Measurements from ENCODE around the gene HOOK2. TPM values are rescaled to one million over a fixed set of nuclear protein-coding genes. Genes with fewer than 3 reads are reported as not detected.

HOOK2 gene
- total RNA-seq, 1 experiment from 2014 or later = 74.2 TPM

GRCh38 chr19:12778905-12779161 is 3.5 kb upstream of the HOOK2 start:
- no peaks in the 10 kb centered on the region for H3K27me3 Mint-ChIP-seq (ENCODE audit: insufficient read depth, unreplicated experiment)
- intact Hi-C loops (cut with micrococcal nuclease; ENCODE audit: unreplicated experiment) = loop anchor here (5.0 kb wide), 1 partner anchor 57 kb away; the partner anchor contains the start of gene TNPO2
- BruUV-seq (replicated peaks) = TSS peak; percentile 34

GRCh38 chr19:12778017-12778904 is 2.9 kb upstream of the HOOK2 start:
- H3K4me1 Mint-ChIP-seq (ENCODE audit: low read depth, unreplicated experiment) = peaks cover 19% of the 10 kb centered on the region
- Histone ChIP-seq H3K4me3 (ENCODE audit: low read depth, low read length) (peak overlapping the region; percentile 53), H3K9me3 (no peaks in the 10 kb centered on the region), H3K4me1 (peaks cover 20% of the 10 kb centered on the region), H3K36me3 (ENCODE audit: control insufficient read depth, insufficient read depth, low read length) (no peaks in the 10 kb centered on the region), H3K27me3 (replicated peaks; ENCODE audit: control insufficient read depth, insufficient read depth, low read length) (no peaks in the 10 kb centered on the region)
- intact Hi-C loops (cut with micrococcal nuclease; ENCODE audit: unreplicated experiment) = loop anchor here (5.0 kb wide), 1 partner anchor 56 kb away; the partner anchor contains the start of gene TNPO2
- H3K9me3 Mint-ChIP-seq (ENCODE audit: unreplicated experiment) = no peaks in the 10 kb centered on the region
- peaks cover 19% of the 10 kb centered on the region for H3K36me3 Mint-ChIP-seq (ENCODE audit: insufficient read depth, unreplicated experiment)
- peak overlapping the region; percentile 85 for H3K4me3 Mint-ChIP-seq (ENCODE audit: unreplicated experiment)
- POLR2A ChIA-PET = interaction anchor here (0.9 to 2.5 kb wide), 2 partner anchors 11 to 14 kb away, joined by 4 to 36 read pairs; partner anchors contain the start of gene JUNB
- CTCF ChIA-PET = interaction anchor here (0.6 to 2.8 kb wide), 7 partner anchors 11 to 107 kb away, joined by 3 to 38 read pairs (median 4); partner anchors contain the start of gene JUNB
- peak; percentile 59 to 72 for DNase-seq
- no TSS peak for BruUV-seq (replicated peaks)
- H3K27ac Mint-ChIP-seq (ENCODE audit: unreplicated experiment) = peak overlapping the region; percentile 87
- TF ChIP-seq CTCF (IDR thresholded peaks at IDR 0.05; ENCODE audit: insufficient read depth in 1 of 2, low read depth in 1 of 2, low read length in 1 of 2, severe bottlenecking in 1 of 2, unreplicated experiment in 1 of 2) = no peak
- no peaks in the 10 kb centered on the region for H3K27me3 Mint-ChIP-seq (ENCODE audit: insufficient read depth, unreplicated experiment)

More at GRCh38 chr19:12778905-12779161, 3.5 kb upstream of the HOOK2 start:
- no peak for TF ChIP-seq CTCF (IDR thresholded peaks at IDR 0.05; ENCODE audit: insufficient read depth in 1 of 2, low read depth in 1 of 2, low read length in 1 of 2, severe bottlenecking in 1 of 2, unreplicated experiment in 1 of 2)
- peak overlapping the region; percentile 85 for H3K4me3 Mint-ChIP-seq (ENCODE audit: unreplicated experiment)
- Histone ChIP-seq H3K9me3 (no peaks in the 10 kb centered on the region), H3K4me3 (ENCODE audit: low read depth, low read length) (peak overlapping the region; percentile 53), H3K27me3 (replicated peaks; ENCODE audit: control insufficient read depth, insufficient read depth, low read length) (no peaks in the 10 kb centered on the region), H3K36me3 (ENCODE audit: control insufficient read depth, insufficient read depth, low read length) (no peaks in the 10 kb centered on the region), H3K4me1 (peaks cover 25% of the 10 kb centered on the region)
- DNase-seq = no peak
- no peaks in the 10 kb centered on the region for H3K9me3 Mint-ChIP-seq (ENCODE audit: unreplicated experiment)
- ChIA-PET CTCF (interaction anchor here (0.6 to 2.5 kb wide), 2 partner anchors 18 to 69 kb away, joined by 3 to 20 read pairs; no protein-coding TSS in a partner anchor), POLR2A (interaction anchor here (0.9 to 2.5 kb wide), 2 partner anchors 10 to 14 kb away, joined by 4 to 36 read pairs; partner anchors contain the start of gene JUNB)
- H3K27ac Mint-ChIP-seq (ENCODE audit: unreplicated experiment) = peak overlapping the region; percentile 87
- H3K4me1 Mint-ChIP-seq (ENCODE audit: low read depth, unreplicated experiment) = peaks cover 15% of the 10 kb centered on the region
- peaks cover 19% of the 10 kb centered on the region for H3K36me3 Mint-ChIP-seq (ENCODE audit: insufficient read depth, unreplicated experiment)

DNA sequence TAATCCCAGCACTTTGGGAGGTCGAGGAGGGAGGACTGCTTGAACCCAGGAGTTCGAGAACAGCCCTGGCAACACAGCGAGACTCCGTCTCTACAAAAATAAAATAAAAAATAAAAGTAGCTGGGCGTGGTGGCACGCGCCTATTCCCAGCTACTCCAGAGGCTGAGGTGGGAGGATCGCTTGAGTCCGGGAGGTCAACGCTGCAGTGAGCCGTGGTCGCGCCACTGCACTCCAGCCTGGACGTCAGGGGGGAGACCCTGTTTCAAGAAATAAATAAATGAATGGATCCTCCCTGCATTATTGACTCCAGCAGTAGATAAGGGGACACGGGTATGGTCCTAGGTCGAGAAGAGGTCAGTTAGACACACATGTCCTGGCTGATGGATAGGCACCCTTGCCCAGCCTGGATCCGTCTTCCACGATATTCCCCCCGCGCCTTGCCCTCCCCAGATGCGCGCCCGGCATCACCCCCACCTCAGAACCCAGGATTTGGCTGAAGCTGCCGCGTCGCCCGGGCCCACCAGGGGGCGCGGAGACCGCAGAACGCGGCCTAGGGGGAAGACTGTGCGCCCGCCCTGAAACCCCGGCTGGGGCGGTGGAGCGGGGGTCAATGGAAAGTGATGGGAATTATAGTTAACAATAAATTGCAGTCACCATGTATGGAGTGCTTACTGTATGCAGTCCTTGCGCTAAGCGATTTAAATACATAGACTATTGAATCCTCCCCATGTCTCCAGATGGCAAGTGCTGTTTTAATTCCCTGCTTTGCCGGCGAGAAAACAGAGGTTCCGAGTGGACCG is 2.1 kb upstream of the HOOK2 start:
- Mint-ChIP-seq H3K4me1 (ENCODE audit: low read depth, unreplicated experiment) (peaks cover 19% of the 10 kb centered on the region), H3K27me3 (ENCODE audit: insufficient read depth, unreplicated experiment) (no peaks in the 10 kb centered on the region), H3K9me3 (ENCODE audit: unreplicated experiment) (no peaks in the 10 kb centered on the region), H3K36me3 (ENCODE audit: insufficient read depth, unreplicated experiment) (peaks cover 19% of the 10 kb centered on the region), H3K27ac (ENCODE audit: unreplicated experiment) (no peak overlapping the region), H3K4me3 (ENCODE audit: unreplicated experiment) (peak overlapping the region; percentile 85)
- intact Hi-C loops (cut with micrococcal nuclease; ENCODE audit: unreplicated experiment) = loop anchor here (1.0 to 5.0 kb wide), 3 partner anchors 15 to 55 kb away; partner anchors contain the start of gene TNPO2
- peaks cover 20% of the 10 kb centered on the region for H3K4me1 ChIP-seq
- H3K27me3 ChIP-seq (replicated peaks; ENCODE audit: control insufficient read depth, insufficient read depth, low read length) = no peaks in the 10 kb centered on the region
- peak overlapping the region; percentile 53 for H3K4me3 ChIP-seq (ENCODE audit: low read depth, low read length)
- no peaks in the 10 kb centered on the region for H3K9me3 ChIP-seq
- no peaks in the 10 kb centered on the region for H3K36me3 ChIP-seq (ENCODE audit: control insufficient read depth, insufficient read depth, low read length)
- no TSS peak for BruUV-seq (replicated peaks)
- ChIA-PET POLR2A (interaction anchor here (0.6 to 2.5 kb wide), 3 partner anchors 12 to 93 kb away, joined by 3 to 36 read pairs (median 7); partner anchors contain the start of gene JUNB), CTCF (interaction anchor here (0.6 to 2.8 kb wide), 6 partner anchors 12 to 71 kb away, joined by 3 to 38 read pairs (median 6); partner anchors contain the start of gene JUNB)
- DNase-seq = peak; percentile 73 to 88
- peak; percentile 85 to 97 for TF ChIP-seq CTCF (IDR thresholded peaks at IDR 0.05; ENCODE audit: insufficient read depth in 1 of 2, low read depth in 1 of 2, low read length in 1 of 2, severe bottlenecking in 1 of 2, unreplicated experiment in 1 of 2)

Measured in Caco-2 (cell line).